ENCODE measurements around the gene FAM168A.

- no peak for TF ChIP-seq RAD21 (IDR thresholded peaks at IDR 0.05 in 1 of 2, conservative IDR thresholded peaks at IDR 0.05 in 1 of 2; ENCODE audit: low read depth in 2 of 2, low read length in 2 of 2)
- no peak for TF ChIP-seq MAX (IDR thresholded peaks at IDR 0.05)
These were observed 101.8 kb downstream of the FAM168A start for GRCh38 chr11:73496134-73496533.

Measured in H1 (cell line).